ENCODE data around the gene MPL. TPM values are rescaled to one million over a fixed set of nuclear protein-coding genes. Genes with fewer than 3 reads are reported as not detected.

Gene MPL
- total RNA-seq, 2 donors from 2014 or later: 0.64 to 1.2 TPM

- DNase-seq: no peak
- Mint-ChIP-seq H3K4me3 (no peak overlapping the region), H3K27me3 (ENCODE audit: insufficient read depth) (no peaks in the 10 kb centered on the region), H3K9me3 (no peaks in the 10 kb centered on the region), H3K4me1 (peaks cover 19% of the 10 kb centered on the region), H3K36me3 (ENCODE audit: low read depth) (no peaks in the 10 kb centered on the region), H3K27ac (no peak overlapping the region)
- H3K9ac ChIP-seq (ENCODE audit: extremely low read depth, low read length, poor library complexity, severe bottlenecking): no peak overlapping the region
- TF ChIP-seq CTCF (conservative IDR thresholded peaks at IDR 0.05): no peak
- H3K9me3 ChIP-seq (ENCODE audit: control insufficient read depth, low read length): no peaks in the 10 kb centered on the region
- H3K4me1 ChIP-seq (ENCODE audit: control insufficient read depth, insufficient read depth, low read length): peaks cover 15% of the 10 kb centered on the region
- H3K27ac ChIP-seq (ENCODE audit: low read depth, low read length): no peak overlapping the region
- H3K27me3 ChIP-seq (ENCODE audit: control insufficient read depth, insufficient read depth, low read length, poor library complexity, severe bottlenecking): no peaks in the 10 kb centered on the region
- 69 to 83% methylated on average over 5 to 6 of the region's 7 CpGs for WGBS, 2 experiments (ENCODE audit: insufficient coverage in 1 of 2, insufficient read length in 1 of 2)
- no peaks in the 10 kb centered on the region for H3K36me3 ChIP-seq (ENCODE audit: control insufficient read depth, insufficient read depth, low read length)
- H3K4me3 ChIP-seq (ENCODE audit: low read length): no peak overlapping the region
Observed at GRCh38 chr1:43293896-43294760, 43.5 kb upstream of the MPL start.

- Mint-ChIP-seq H3K27me3 (ENCODE audit: insufficient read depth) (no peaks in the 10 kb centered on the region), H3K4me3 (no peak overlapping the region), H3K9me3 (no peaks in the 10 kb centered on the region), H3K4me1 (peaks cover 19% of the 10 kb centered on the region), H3K36me3 (ENCODE audit: low read depth) (no peaks in the 10 kb centered on the region), H3K27ac (no peak overlapping the region)
- peaks cover 15% of the 10 kb centered on the region for H3K4me1 ChIP-seq (ENCODE audit: control insufficient read depth, insufficient read depth, low read length)
- H3K36me3 ChIP-seq (ENCODE audit: control insufficient read depth, insufficient read depth, low read length): no peaks in the 10 kb centered on the region
- no peak for DNase-seq
- no peak overlapping the region for H3K27ac ChIP-seq (ENCODE audit: low read depth, low read length)
- no peak overlapping the region for H3K4me3 ChIP-seq (ENCODE audit: low read length)
- no peaks in the 10 kb centered on the region for H3K9me3 ChIP-seq (ENCODE audit: control insufficient read depth, low read length)
- H3K9ac ChIP-seq (ENCODE audit: extremely low read depth, low read length, poor library complexity, severe bottlenecking): no peak overlapping the region
- 80 to 96% methylated on average over 3 to 8 of the region's 8 CpGs for WGBS, 2 experiments (ENCODE audit: insufficient coverage in 1 of 2, insufficient read length in 1 of 2)
- no peaks in the 10 kb centered on the region for H3K27me3 ChIP-seq (ENCODE audit: control insufficient read depth, insufficient read depth, low read length, poor library complexity, severe bottlenecking)
- no peak for TF ChIP-seq CTCF (conservative IDR thresholded peaks at IDR 0.05)
Observed at GRCh38 chr1:43294761-43295160, 42.9 kb upstream of the MPL start.

GRCh38 chr1:43296207-43296606 lies 41.4 kb upstream of the MPL start:
- no peak for DNase-seq
- Histone ChIP-seq H3K36me3 (ENCODE audit: control insufficient read depth, insufficient read depth, low read length) (no peaks in the 10 kb centered on the region), H3K9ac (ENCODE audit: extremely low read depth, low read length, poor library complexity, severe bottlenecking) (no peak overlapping the region), H3K27me3 (ENCODE audit: control insufficient read depth, insufficient read depth, low read length, poor library complexity, severe bottlenecking) (no peaks in the 10 kb centered on the region), H3K27ac (ENCODE audit: low read depth, low read length) (no peak overlapping the region), H3K4me1 (ENCODE audit: control insufficient read depth, insufficient read depth, low read length) (peaks cover 15% of the 10 kb centered on the region), H3K4me3 (ENCODE audit: low read length) (no peak overlapping the region), H3K9me3 (ENCODE audit: control insufficient read depth, low read length) (no peaks in the 10 kb centered on the region)
- no peak for TF ChIP-seq CTCF (conservative IDR thresholded peaks at IDR 0.05)
- no peak overlapping the region for H3K4me3 Mint-ChIP-seq
- 84% methylated on average over 1 of the region's 1 CpG; no CpG with 5 or more reads in 1 of the 2 experiments for WGBS, 2 experiments (ENCODE audit: insufficient coverage in 1 of 2, insufficient read length in 1 of 2)
- H3K27me3 Mint-ChIP-seq (ENCODE audit: insufficient read depth): no peaks in the 10 kb centered on the region
- H3K4me1 Mint-ChIP-seq: peaks cover 19% of the 10 kb centered on the region
- no peaks in the 10 kb centered on the region for H3K9me3 Mint-ChIP-seq
- H3K27ac Mint-ChIP-seq: no peak overlapping the region
- no peaks in the 10 kb centered on the region for H3K36me3 Mint-ChIP-seq (ENCODE audit: low read depth)
